Activated CD4-positive, alpha-beta memory T cell treated with anti-CD3 and anti-CD28 coated beads for 36 hours (primary cell): ENCODE measurements around the gene AATF. TPM values are rescaled to one million over a fixed set of nuclear protein-coding genes. Genes with fewer than 3 reads are reported as not detected.
A peak's percentile ranks its signal among the peaks of the same experiment; 100 is the strongest.

ENCODE experiments used
- CTCF ChIA-PET: fragments of 350-600 bp; sonication (Branson Sonifier 250); formaldehyde crosslinking; loops from one replicate; lab custom pipeline; 2021; ENCODE audit warnings: antibody characterized with exemption, inconsistent platforms; lab: Charles Lee
- POLR2A ChIA-PET: fragments of 350-600 bp; sonication (Branson Sonifier 250); formaldehyde crosslinking; loops from one replicate; lab custom pipeline; 2021; ENCODE audit warnings: antibody characterized with exemption; lab: Charles Lee
- DNase-seq: peaks from one replicate; pipeline ENCODE4 v3.0.0-alpha.2; 2020
- H3K27ac Mint-ChIP-seq: one replicate; pipeline ENCODE4 v1.8.0; 2021; ENCODE audit warnings: mixed read lengths
- H3K27me3 Mint-ChIP-seq: one replicate; pipeline ENCODE4 v1.8.0; 2021; ENCODE audit warnings: mixed read lengths
- H3K36me3 Mint-ChIP-seq: one replicate; pipeline ENCODE4 v1.8.0; 2021; ENCODE audit warnings: mixed read lengths
- H3K4me1 Mint-ChIP-seq: one replicate; pipeline ENCODE4 v1.8.0; 2021; ENCODE audit warnings: low read depth, mixed read lengths
- H3K4me3 Mint-ChIP-seq: one replicate; pipeline ENCODE4 v1.8.0; 2021; ENCODE audit warnings: mild to moderate bottlenecking, mixed read lengths
- H3K9me3 Mint-ChIP-seq: one replicate; pipeline ENCODE4 v1.8.0; 2021; ENCODE audit warnings: mixed read lengths
- intact Hi-C: fragments of 100-400 bp; cut with micrococcal nuclease; formaldehyde crosslinking; loops from one replicate; pipeline ENCODE4 v1.15.1; 2023
- total RNA-seq, 2 experiments: library from RNA; stranded (reverse); gene quantifications; one replicate each; pipeline ENCODE4 v1.2.3, GENCODE V29; 2021

Gene AATF
- total RNA-seq, 2 experiments from 2014 or later: 85.6 to 89.1 TPM

DNA sequence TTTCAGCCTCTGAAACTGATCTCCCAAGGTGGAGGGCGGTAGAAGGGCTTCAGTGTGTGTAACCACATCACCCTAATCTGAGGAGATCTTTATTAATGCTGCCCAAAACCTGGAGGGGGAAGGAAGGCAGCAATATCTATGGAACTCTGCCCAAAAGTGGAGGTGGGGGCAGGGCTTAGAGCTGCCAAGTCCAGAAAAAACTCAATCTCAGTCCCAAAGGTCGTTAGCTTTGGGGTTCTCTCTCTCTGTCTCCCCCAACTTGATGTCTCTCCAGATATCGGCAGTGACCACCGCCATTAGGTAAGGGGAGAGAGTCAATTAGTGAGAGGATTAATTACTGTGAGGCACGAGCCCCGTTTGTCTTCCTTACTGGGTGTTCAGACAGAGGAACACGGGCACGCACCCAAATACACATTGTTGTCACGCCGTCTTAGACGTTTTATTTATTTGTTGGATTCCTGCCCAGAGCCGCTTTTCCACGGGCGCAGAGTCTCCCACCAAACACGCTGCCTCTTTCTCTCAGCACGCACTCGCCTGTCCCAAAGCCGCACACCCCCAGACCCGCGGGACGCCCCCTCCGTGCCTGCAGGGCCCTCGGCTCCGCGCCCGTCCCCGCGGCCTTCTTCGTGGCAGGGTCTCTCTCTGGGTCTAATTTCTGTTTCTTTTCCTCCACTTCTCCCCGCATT, 16.9 kb upstream of the AATF start:
- H3K4me3 Mint-ChIP-seq: peak overlapping the region; percentile 21
- H3K36me3 Mint-ChIP-seq: no peaks in the 10 kb centered on the region
- H3K27ac Mint-ChIP-seq: no peak overlapping the region
- H3K4me1 Mint-ChIP-seq: peaks cover 51% of the 10 kb centered on the region
- ChIA-PET CTCF (no interaction called here), POLR2A (no interaction called here)
- H3K9me3 Mint-ChIP-seq: no peaks in the 10 kb centered on the region
- no peak for DNase-seq
- intact Hi-C loops: loop anchor here (5.0 kb wide), 1 partner anchor 125 kb away; no protein-coding TSS in a partner anchor
- H3K27me3 Mint-ChIP-seq: peaks cover 87% of the 10 kb centered on the region

GRCh38 chr17:36932383-36932693, 16.4 kb upstream of the AATF start:
- Mint-ChIP-seq H3K27me3 (peaks cover 90% of the 10 kb centered on the region), H3K27ac (no peak overlapping the region), H3K36me3 (no peaks in the 10 kb centered on the region), H3K4me3 (peak overlapping the region; percentile 21), H3K4me1 (peaks cover 56% of the 10 kb centered on the region), H3K9me3 (no peaks in the 10 kb centered on the region)
- DNase-seq: no peak
- ChIA-PET POLR2A (no interaction called here), CTCF (no interaction called here)
- intact Hi-C loops: loop anchor here (5.0 kb wide), 1 partner anchor 125 kb away; no protein-coding TSS in a partner anchor

DNA sequence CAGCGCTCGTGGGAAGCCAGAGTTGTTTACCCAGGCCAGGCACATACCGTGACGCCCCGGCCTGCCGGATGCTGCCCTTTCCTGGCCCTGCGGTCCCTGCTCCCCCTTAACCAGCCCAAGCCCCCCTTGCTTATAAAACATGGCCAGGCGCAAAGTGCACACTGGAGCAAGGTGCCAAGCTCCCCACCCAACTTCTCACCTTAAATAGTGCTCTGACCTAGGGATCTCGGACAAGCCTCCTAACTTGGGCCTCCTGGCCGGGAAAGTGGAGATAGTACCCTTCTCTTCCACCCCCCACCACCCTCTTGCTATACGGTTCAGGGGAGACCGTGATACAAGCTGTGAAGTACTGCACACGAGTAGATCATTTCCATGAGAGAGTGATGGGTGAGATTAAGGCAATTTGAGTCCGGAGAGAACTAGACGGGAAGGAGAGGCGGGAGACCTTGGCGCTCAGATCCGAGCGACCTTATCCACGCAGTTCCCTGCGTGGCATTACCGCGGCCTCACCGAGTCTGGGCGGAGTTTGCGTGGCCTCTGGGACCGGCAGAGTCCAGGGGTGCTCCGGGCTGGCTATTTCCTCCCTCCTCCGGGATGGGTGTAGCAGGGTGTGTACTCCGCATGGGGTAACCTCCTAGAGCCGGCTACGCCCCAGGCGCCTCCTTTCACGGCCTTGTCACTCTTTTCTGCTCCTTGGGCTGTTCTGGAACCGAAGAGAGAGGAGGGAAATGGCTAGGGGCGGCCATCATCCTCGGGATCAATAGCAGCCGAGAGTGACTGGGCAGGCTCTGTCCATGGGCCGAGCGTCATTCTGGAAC, 15.9 kb upstream of the AATF start:
- no peak for DNase-seq
- ChIA-PET POLR2A (interaction anchor here (0.6 to 0.9 kb wide), 2 partner anchors 9 to 12 kb away, joined by 3 to 4 read pairs; no protein-coding TSS in a partner anchor), CTCF (no interaction called here)
- H3K36me3 Mint-ChIP-seq: no peaks in the 10 kb centered on the region
- H3K4me3 Mint-ChIP-seq: no peak overlapping the region
- intact Hi-C loops: loop anchor here (5.0 kb wide), 1 partner anchor 126 kb away; no protein-coding TSS in a partner anchor
- peaks cover 90% of the 10 kb centered on the region for H3K27me3 Mint-ChIP-seq
- no peak overlapping the region for H3K27ac Mint-ChIP-seq
- peaks cover 60% of the 10 kb centered on the region for H3K4me1 Mint-ChIP-seq
- H3K9me3 Mint-ChIP-seq: no peaks in the 10 kb centered on the region

GRCh38 chr17:36933512-36934143, 15.1 kb upstream of the AATF start:
- CTCF ChIA-PET: interaction anchor here (0.7 kb wide), 1 partner anchor 15 kb away, joined by 3 read pairs; the partner anchor contains the start of gene AATF
- intact Hi-C loops: loop anchor here (5.0 kb wide), 1 partner anchor 126 kb away; no protein-coding TSS in a partner anchor
- Mint-ChIP-seq H3K4me1 (peaks cover 63% of the 10 kb centered on the region), H3K27ac (no peak overlapping the region), H3K4me3 (peak overlapping the region; percentile 47), H3K36me3 (no peaks in the 10 kb centered on the region), H3K9me3 (no peaks in the 10 kb centered on the region), H3K27me3 (peaks cover 91% of the 10 kb centered on the region)
- DNase-seq: no peak
- POLR2A ChIA-PET: interaction anchor here (0.6 to 0.9 kb wide), 2 partner anchors 8 to 13 kb away, joined by 3 to 4 read pairs; no protein-coding TSS in a partner anchor

- Mint-ChIP-seq H3K36me3 (no peaks in the 10 kb centered on the region), H3K4me3 (peak overlapping the region; percentile 37), H3K4me1 (peaks cover 66% of the 10 kb centered on the region), H3K27me3 (peaks cover 91% of the 10 kb centered on the region), H3K9me3 (no peaks in the 10 kb centered on the region), H3K27ac (no peak overlapping the region)
- CTCF ChIA-PET: interaction anchor here (0.7 kb wide), 1 partner anchor 14 kb away, joined by 3 read pairs; the partner anchor contains the start of gene AATF
- peak; percentile 8 for DNase-seq
- POLR2A ChIA-PET: interaction anchor here (0.9 kb wide), 1 partner anchor 8 kb away, joined by 4 read pairs; no protein-coding TSS in a partner anchor
- intact Hi-C loops: loop anchor here (5.0 kb wide), 1 partner anchor 127 kb away; no protein-coding TSS in a partner anchor
Observed at GRCh38 chr17:36934144-36934691, 14.5 kb upstream of the AATF start.

DNA sequence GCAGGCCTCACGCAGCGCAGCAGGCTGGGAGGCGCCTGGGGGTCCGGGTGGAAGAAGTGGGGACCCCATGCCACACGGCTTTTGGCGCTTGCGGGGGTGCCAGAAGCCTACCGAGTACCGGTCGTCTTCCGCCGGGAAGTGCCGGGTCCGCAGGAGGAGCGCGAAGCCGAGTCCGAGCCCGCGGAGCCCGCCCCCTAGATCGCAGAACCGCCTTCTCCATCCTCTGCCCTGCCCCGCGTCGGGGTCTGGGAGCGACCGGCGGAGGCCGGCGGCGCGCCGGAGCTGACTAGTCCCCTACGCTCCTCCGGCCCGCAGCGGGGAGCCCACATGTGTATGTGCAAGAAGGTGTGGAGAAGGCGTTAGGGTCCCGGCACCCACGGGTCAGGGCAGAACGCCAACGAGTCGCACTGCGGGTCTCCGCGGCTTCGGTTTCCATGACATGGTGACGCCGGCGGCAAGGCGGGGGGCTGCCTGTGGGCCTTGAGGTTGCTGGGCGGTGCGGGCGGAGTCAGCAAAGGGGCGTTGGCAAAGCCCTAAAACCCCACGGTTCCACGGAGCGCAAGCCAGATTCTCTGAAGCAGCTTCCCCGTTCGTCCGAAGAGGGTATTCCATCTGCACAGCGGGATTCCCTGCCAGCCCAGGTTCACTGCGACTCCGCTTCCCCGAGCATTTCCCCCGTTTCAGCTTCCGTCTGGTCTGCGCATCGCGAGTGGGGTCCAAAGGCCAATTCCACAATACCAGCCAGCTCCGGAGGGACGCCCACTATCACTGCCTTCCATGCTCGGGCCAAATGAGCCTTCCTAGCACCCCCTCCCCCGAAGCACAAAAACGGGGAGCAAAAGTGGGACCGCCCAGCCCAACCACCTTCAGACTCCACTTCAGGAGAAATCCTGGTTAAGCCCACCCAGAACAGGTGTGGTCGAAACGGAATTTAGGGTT, 13.8 kb upstream of the AATF start:
- peaks cover 2% of the 10 kb centered on the region for H3K36me3 Mint-ChIP-seq
- intact Hi-C loops: loop anchor here (5.0 kb wide), 1 partner anchor 128 kb away; no protein-coding TSS in a partner anchor
- peak overlapping the region; percentile 5 for H3K4me3 Mint-ChIP-seq
- POLR2A ChIA-PET: no interaction called here
- CTCF ChIA-PET: no interaction called here
- H3K9me3 Mint-ChIP-seq: no peaks in the 10 kb centered on the region
- peaks cover 90% of the 10 kb centered on the region for H3K27me3 Mint-ChIP-seq
- H3K4me1 Mint-ChIP-seq: peaks cover 72% of the 10 kb centered on the region
- no peak for DNase-seq
- no peak overlapping the region for H3K27ac Mint-ChIP-seq

GRCh38 chr17:36935671-36936454, 12.9 kb upstream of the AATF start:
- no peak overlapping the region for H3K27ac Mint-ChIP-seq
- ChIA-PET CTCF (no interaction called here), POLR2A (no interaction called here)
- peak overlapping the region; percentile 34 for H3K4me3 Mint-ChIP-seq
- peaks cover 2% of the 10 kb centered on the region for H3K36me3 Mint-ChIP-seq
- peaks cover 90% of the 10 kb centered on the region for H3K27me3 Mint-ChIP-seq
- no peaks in the 10 kb centered on the region for H3K9me3 Mint-ChIP-seq
- H3K4me1 Mint-ChIP-seq: peaks cover 74% of the 10 kb centered on the region
- intact Hi-C loops: no loop called here
- DNase-seq: no peak

DNA sequence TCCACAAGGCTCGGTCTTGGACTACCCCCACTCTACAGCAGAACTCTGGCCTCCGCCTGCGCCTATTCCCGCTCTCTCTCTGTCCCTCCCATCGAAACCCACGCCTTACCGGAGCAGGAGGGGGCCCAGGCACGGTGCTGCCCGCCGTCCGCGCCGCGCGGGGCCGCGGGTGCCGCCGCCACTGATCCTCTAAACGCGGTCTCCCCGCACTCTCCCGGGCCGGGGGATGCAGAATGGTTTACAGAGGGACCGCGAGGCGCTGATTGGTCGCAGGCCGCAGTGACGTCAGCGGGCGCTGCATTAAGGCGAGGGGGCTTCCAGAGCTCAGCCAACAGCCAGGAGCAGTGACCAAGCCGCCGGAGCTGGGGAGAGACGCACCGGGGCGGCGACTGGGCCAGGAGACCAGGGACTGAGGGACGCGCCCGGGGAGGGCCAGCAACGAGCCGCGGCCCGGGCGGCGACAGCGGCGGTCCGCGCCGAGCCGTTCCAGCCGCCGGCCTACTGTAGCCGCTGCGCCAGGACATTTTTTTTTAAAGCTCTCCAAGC, 12.2 kb upstream of the AATF start:
- DNase-seq: no peak
- intact Hi-C loops: no loop called here
- H3K4me1 Mint-ChIP-seq: peaks cover 78% of the 10 kb centered on the region

DNA sequence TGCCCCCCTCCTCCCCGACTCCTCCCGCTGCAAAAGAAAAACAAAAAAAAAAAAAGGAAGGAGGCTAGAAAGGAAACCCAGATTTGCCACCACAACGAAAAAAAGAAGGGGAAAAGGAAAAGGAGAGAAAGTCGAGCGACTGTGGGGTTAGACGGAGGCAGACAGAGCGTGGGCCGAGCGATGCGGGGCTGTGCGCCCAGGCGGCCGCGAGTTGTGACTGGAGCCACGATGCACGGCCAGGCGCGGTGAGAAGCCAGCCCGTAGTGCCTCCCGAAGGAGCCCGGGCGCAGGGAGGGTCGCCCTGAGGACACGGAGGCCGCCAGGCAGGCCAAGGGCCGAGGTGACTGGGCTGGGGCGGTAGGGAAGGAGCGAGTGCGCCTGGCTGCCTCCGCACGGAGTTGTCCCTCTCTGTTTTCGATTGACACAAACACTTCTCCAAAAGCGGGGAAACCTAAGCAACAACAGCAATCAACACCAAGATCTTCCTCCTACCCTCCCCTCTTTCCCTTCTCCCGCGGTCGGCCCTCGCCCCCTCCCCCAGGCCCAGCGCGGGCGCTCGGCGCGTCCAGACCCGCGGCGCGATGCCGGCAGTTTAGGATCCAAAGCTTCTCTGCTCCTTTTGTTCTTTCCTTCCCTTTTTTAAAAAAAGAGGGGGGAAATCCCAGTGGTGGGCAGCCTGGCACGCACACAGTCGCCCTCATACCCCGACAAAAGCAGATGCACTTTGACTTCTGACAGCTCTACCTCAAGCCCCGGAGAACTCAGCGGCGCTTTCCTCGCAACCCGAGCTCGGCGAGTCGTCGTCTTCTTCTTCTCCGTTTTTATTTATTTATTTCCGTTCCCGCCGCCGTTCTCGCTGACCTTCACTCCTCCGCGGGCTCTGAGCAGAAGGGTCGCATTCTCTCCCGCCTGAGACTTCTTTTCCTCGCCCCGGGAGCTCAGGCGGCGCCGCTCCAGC, 11.5 kb upstream of the AATF start, which contains the start of gene LHX1:
Gene LHX1, plus strand, starts transcription at position 475 of the 958 bp plus-strand sequence. CDS start 723 bp downstream, outside the sequence.
- peaks cover 76% of the 10 kb centered on the region for H3K4me1 Mint-ChIP-seq
- peak within 1 kb of the TSS; percentile 28 for H3K27ac Mint-ChIP-seq
- H3K36me3 Mint-ChIP-seq: peaks cover 2% of the 10 kb centered on the region
- intact Hi-C loops: no loop called here
- H3K9me3 Mint-ChIP-seq: no peaks in the 10 kb centered on the region
- peak within 1 kb of the TSS; percentile 60 for H3K4me3 Mint-ChIP-seq
- no peak for DNase-seq
- ChIA-PET CTCF (interaction anchor here (0.8 kb wide), 1 partner anchor 9 kb away, joined by 3 read pairs; no protein-coding TSS in a partner anchor), POLR2A (interaction anchor here (1.1 to 1.6 kb wide), 2 partner anchors 11 to 16 kb away, joined by 4 to 5 read pairs; partner anchors contain the start of gene AATF)
- peaks cover 87% of the 10 kb centered on the region for H3K27me3 Mint-ChIP-seq

More for the DNA sequence above, 12.2 kb upstream of the AATF start:
- H3K36me3 Mint-ChIP-seq: peaks cover 2% of the 10 kb centered on the region
- peaks cover 91% of the 10 kb centered on the region for H3K27me3 Mint-ChIP-seq
- H3K9me3 Mint-ChIP-seq: no peaks in the 10 kb centered on the region
- POLR2A ChIA-PET: no interaction called here
- H3K4me3 Mint-ChIP-seq: peak overlapping the region; percentile 60
- CTCF ChIA-PET: no interaction called here
- H3K27ac Mint-ChIP-seq: no peak overlapping the region
